Lower lobe of right lung (tissue), 2 donors: ENCODE measurements around the gene CLK1. TPM values are rescaled to one million over a fixed set of nuclear protein-coding genes. Genes with fewer than 3 reads are reported as not detected.
A peak's percentile ranks its signal among the peaks of the same experiment; 100 is the strongest.
"Not testable (repeated sequence)": the region's sequence is repeated elsewhere in the genome, so short reads cannot be mapped to it uniquely, and the experiment has no call there.

Experiments used
- ATAC-seq, 2 donors: fragments of 200-7000 bp; cut with Tn5 transposase; one replicate each; pipeline ENCODE4 v1.9.1; 2020 to 2022; ENCODE audit warnings: mild to moderate bottlenecking in 2 of 2, moderate library complexity in 2 of 2
- DNase-seq: peaks from one replicate; pipeline ENCODE4 v3.0.0-alpha.2; 2020
- H3K27ac ChIP-seq: fragments of 200-600 bp; one replicate; pipeline ENCODE4 v1.8.0; 2022
- H3K27me3 ChIP-seq: fragments of 200-600 bp; one replicate; pipeline ENCODE4 v1.8.0; 2022; ENCODE audit warnings: low read depth
- H3K36me3 ChIP-seq: fragments of 200-600 bp; one replicate; pipeline ENCODE4 v1.8.0; 2022; ENCODE audit warnings: mild to moderate bottlenecking
- H3K4me1 ChIP-seq: fragments of 200-600 bp; one replicate; pipeline ENCODE4 v1.8.0; 2022
- H3K4me3 ChIP-seq: fragments of 200-600 bp; one replicate; pipeline ENCODE4 v1.8.0; 2022; ENCODE audit warnings: mild to moderate bottlenecking
- H3K9me3 ChIP-seq: fragments of 200-600 bp; one replicate; pipeline ENCODE4 v1.8.0; 2022
- CTCF ChIP-seq: fragments of 200-600 bp; IDR thresholded peaks from one replicate; pipeline ENCODE4 v1.8.0; 2022; ENCODE audit warnings: antibody characterized with exemption, mild to moderate bottlenecking
- intact Hi-C: fragments of 100-400 bp; cut with DNase I; formaldehyde crosslinking; loops from one replicate; pipeline ENCODE4 v1.11.0; 2022
- total RNA-seq: library from RNA; stranded (reverse); fragmentation: NEBNext Ultra II Directional; extraction: Animal tissue kit (Norgen Biotek cat#: 25700); gene quantifications from one replicate; pipeline ENCODE4 v1.2.1, GENCODE V29; 2021
- donor health status: DM: no; HTN: yes; CAD: no; lungs with severe emphysema.

The CLK1 gene
- total RNA-seq, 1 donor from 2014 or later = 132 TPM

GRCh38 chr2:200899482-200899881, 35.0 kb upstream of the CLK1 start:
- Histone ChIP-seq H3K27ac (no peak overlapping the region), H3K4me3 (no peak overlapping the region), H3K36me3 (peaks cover 85% of the 10 kb centered on the region), H3K4me1 (no peaks in the 10 kb centered on the region), H3K27me3 (no peaks in the 10 kb centered on the region), H3K9me3 (no peaks in the 10 kb centered on the region)
- ATAC-seq = no peak
- TF ChIP-seq CTCF = no peak
- no peak for DNase-seq
- intact Hi-C loops = no loop called here

- no peak for TF ChIP-seq CTCF
- peaks cover 37% of the 10 kb centered on the region for H3K36me3 ChIP-seq
- H3K4me3 ChIP-seq = peak within 1 kb of the TSS; percentile 75
- DNase-seq = peak; percentile 98
- H3K4me1 ChIP-seq = peaks cover 34% of the 10 kb centered on the region
- H3K9me3 ChIP-seq = no peaks in the 10 kb centered on the region
- peak within 1 kb of the TSS; percentile 97 for H3K27ac ChIP-seq
- intact Hi-C loops = no loop called here
- H3K27me3 ChIP-seq = no peaks in the 10 kb centered on the region
- peak; percentile 98 to 99 for ATAC-seq
Observed at GRCh38 chr2:200888704-200889625, 24.5 kb upstream of the CLK1 start, which contains the start of the genes NIF3L1 and PPIL3. Gene NIF3L1 (plus strand): TSS chr2:200889371. CDS start chr2:200891944, 2,573 bp downstream. Gene PPIL3 (minus strand): TSS chr2:200889077. CDS start chr2:200887615, 1,462 bp downstream.

GRCh38 chr2:200881715-200882249, 17.3 kb upstream of the CLK1 start:
- H3K9me3 ChIP-seq, H3K4me3 ChIP-seq, H3K4me1 ChIP-seq, DNase-seq, ATAC-seq, H3K27ac ChIP-seq, H3K27me3 ChIP-seq, intact Hi-C loops: not testable (repeated sequence)
- H3K36me3 ChIP-seq = peaks cover 96% of the 10 kb centered on the region

DNA sequence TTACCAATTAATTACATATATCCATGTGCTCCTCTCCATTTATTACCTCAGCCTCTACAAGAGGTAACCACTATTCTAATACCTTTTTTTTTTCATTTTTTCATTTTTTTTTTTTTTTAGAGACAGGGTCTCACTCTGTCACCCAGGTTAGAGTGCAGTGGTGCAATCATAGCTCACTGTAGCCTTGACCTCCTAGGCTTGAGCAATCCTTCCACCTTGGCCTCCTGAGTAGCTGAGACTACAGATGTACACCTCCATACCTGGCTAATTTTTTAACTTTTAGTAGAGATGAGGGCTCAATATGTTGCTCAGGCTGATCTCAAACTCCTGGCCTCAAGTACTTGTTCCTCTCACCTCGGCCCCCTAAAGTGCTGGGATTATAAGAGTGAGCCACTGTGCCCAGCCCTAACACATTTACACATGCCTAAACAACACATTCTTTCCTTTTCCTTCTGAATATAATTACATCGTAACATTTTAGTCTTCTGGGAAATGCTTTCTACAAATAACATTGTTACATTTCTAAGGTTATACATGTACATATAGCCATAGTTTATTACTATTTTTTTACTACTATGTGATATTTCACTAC, 13.9 kb upstream of the CLK1 start:
- intact Hi-C loops = no loop called here
- ATAC-seq (no peak), DNase-seq (no peak)
- Histone ChIP-seq H3K4me3 (no peak overlapping the region), H3K27me3 (no peaks in the 10 kb centered on the region), H3K4me1 (no peaks in the 10 kb centered on the region), H3K36me3 (peaks cover 100% of the 10 kb centered on the region), H3K27ac (no peak overlapping the region), H3K9me3 (no peaks in the 10 kb centered on the region)
- no peak for TF ChIP-seq CTCF

GRCh38 chr2:200877443-200877842, 13.0 kb upstream of the CLK1 start:
- ATAC-seq (no peak), DNase-seq (no peak)
- Histone ChIP-seq H3K4me3 (no peak overlapping the region), H3K36me3 (peaks cover 100% of the 10 kb centered on the region), H3K9me3 (no peaks in the 10 kb centered on the region), H3K4me1 (no peaks in the 10 kb centered on the region), H3K27me3 (no peaks in the 10 kb centered on the region), H3K27ac (no peak overlapping the region)
- intact Hi-C loops = no loop called here
- TF ChIP-seq CTCF = no peak
